DOHH2 (cell line): Measurements from ENCODE around the gene TIMM50.
A peak's percentile ranks its signal among the peaks of the same experiment; 100 is the strongest.

ENCODE experiments used
- H3F3A ChIP-seq: fragments of 200-600 bp; sonication (generic), shearing (Covaris generic); 2 replicates; pipeline ENCODE4 v1.6.0; 2016; ENCODE audit warnings: antibody characterized with exemption, mild to moderate bottlenecking; ENCODE audit not compliant: control insufficient read depth, insufficient read depth
- H3K27ac ChIP-seq: fragments of 200-600 bp; sonication (generic); 2 replicates; pipeline ENCODE4 v1.5.1; 2014; ENCODE audit warnings: low read depth, mild to moderate bottlenecking, low read length, moderate library complexity
- H3K27me3 ChIP-seq: fragments of 200-600 bp; sonication (generic); 2 replicates; pipeline ENCODE4 v1.6.1; 2014; ENCODE audit warnings: mild to moderate bottlenecking, low read length, mixed read lengths; ENCODE audit not compliant: control insufficient read depth
- H3K36me3 ChIP-seq: fragments of 200-600 bp; sonication (generic); 2 replicates; pipeline ENCODE4 v1.6.1; 2014; ENCODE audit warnings: mild to moderate bottlenecking, low read length, moderate library complexity, mixed read lengths; ENCODE audit not compliant: control insufficient read depth
- H3K4me1 ChIP-seq: fragments of 200-600 bp; sonication (generic); 2 replicates; pipeline ENCODE4 v1.6.1; 2014; ENCODE audit warnings: mild to moderate bottlenecking, low read length, mixed read lengths; ENCODE audit not compliant: control insufficient read depth
- H3K4me2 ChIP-seq: fragments of 200-600 bp; sonication (generic); 2 replicates; pipeline ENCODE4 v1.6.0; 2014; ENCODE audit warnings: mild to moderate bottlenecking, low read length, moderate library complexity
- H3K4me3 ChIP-seq: fragments of 200-600 bp; sonication (generic); 2 replicates; pipeline ENCODE4 v1.5.1; 2014; ENCODE audit warnings: mild to moderate bottlenecking, low read length, mixed read lengths
- H3K79me2 ChIP-seq: fragments of 200-600 bp; sonication (generic); 2 replicates; pipeline ENCODE4 v1.6.1; 2014; ENCODE audit warnings: mild to moderate bottlenecking, low read length, mixed read lengths; ENCODE audit not compliant: control insufficient read depth
- H3K9me2 ChIP-seq: fragments of 200-600 bp; sonication (generic); replicated peaks from 2 replicates; pipeline ENCODE4 v1.6.1; 2014; ENCODE audit warnings: mild to moderate bottlenecking, low read length, mixed read lengths; ENCODE audit not compliant: control insufficient read depth
- H3K9me3 ChIP-seq: fragments of 200-600 bp; sonication (generic); 2 replicates; pipeline ENCODE4 v1.6.1; 2014; ENCODE audit warnings: antibody characterized with exemption, low read length, mixed read lengths; ENCODE audit not compliant: control insufficient read depth, insufficient read depth
- H4K20me1 ChIP-seq: fragments of 200-600 bp; sonication (generic); 2 replicates; pipeline ENCODE4 v1.6.0; 2014; ENCODE audit warnings: low read depth, mild to moderate bottlenecking, antibody characterized with exemption, low read length, moderate library complexity; ENCODE audit not compliant: control insufficient read depth, insufficient read depth
- EZH2phosphoT487 ChIP-seq: fragments of 200-600 bp; sonication (generic); IDR thresholded peaks from 2 replicates; pipeline ENCODE4 v1.6.1; 2017; ENCODE audit warnings: borderline replicate concordance, mild to moderate bottlenecking, antibody characterized with exemption, low read length, moderate library complexity, mixed read lengths
- TF ChIP-seq, protein P1 (sequence below): fragments of 200-600 bp; sonication (generic); IDR thresholded peaks from one replicate; pipeline ENCODE4 v1.5.1; 2014; ENCODE audit warnings: antibody characterized with exemption, mild to moderate bottlenecking, low read depth, low read length; ENCODE audit not compliant: poor library complexity, severe bottlenecking

The TIMM50 gene

DNA sequence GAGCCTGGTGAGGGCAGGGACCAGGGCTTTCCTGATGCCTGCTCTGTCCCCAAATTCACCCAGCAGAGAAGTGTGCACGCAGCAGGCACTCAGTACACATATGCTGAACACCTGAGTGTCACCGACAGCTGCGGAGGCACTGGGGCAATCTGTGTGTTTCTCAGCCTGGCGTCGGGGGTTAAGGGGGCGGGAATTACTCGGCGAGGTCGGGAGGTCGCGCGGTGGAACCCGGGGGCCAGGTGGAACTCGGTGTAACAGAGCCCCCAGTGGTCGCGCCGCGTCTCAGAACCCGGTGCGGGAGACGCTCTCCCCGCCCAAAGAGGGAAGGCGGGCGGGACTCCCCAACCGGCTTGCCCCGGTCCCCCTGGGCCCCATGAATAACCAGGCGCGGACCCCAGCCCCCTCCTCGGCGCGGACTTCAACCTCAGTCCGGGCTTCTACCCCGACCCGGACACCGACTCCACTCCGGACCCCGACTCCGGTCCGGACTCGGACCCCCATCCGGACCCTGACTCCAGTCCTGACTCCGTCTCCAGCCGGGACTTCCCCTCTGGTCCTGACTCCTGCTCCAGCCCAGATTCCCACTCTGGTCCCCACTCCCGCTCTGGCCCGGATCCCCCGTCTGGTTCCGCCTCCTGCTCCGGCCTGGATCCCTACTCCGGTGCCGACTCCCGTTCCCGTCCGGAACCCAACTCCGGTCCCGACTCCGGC is 34.4 kb downstream of the TIMM50 start, which contains the start of gene SELENOV:
SELENOV (plus strand) TSS at position 300 of the 711 bp plus-strand sequence; CDS start at position 374, 74 bp downstream.
- peak; percentile 81; the same call in 1 of the 2 replicates for TF ChIP-seq EZH2phosphoT487
- TF ChIP-seq, protein P1, sequence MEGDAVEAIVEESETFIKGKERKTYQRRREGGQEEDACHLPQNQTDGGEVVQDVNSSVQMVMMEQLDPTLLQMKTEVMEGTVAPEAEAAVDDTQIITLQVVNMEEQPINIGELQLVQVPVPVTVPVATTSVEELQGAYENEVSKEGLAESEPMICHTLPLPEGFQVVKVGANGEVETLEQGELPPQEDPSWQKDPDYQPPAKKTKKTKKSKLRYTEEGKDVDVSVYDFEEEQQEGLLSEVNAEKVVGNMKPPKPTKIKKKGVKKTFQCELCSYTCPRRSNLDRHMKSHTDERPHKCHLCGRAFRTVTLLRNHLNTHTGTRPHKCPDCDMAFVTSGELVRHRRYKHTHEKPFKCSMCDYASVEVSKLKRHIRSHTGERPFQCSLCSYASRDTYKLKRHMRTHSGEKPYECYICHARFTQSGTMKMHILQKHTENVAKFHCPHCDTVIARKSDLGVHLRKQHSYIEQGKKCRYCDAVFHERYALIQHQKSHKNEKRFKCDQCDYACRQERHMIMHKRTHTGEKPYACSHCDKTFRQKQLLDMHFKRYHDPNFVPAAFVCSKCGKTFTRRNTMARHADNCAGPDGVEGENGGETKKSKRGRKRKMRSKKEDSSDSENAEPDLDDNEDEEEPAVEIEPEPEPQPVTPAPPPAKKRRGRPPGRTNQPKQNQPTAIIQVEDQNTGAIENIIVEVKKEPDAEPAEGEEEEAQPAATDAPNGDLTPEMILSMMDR = peak; percentile 37
- H3K4me1 ChIP-seq = peaks cover 29% of the 10 kb centered on the region
- peaks cover 37% of the 10 kb centered on the region for H3K27me3 ChIP-seq
- H3K79me2 ChIP-seq = no peaks in the 10 kb centered on the region
- H3F3A ChIP-seq = no peaks in the 10 kb centered on the region
- no peak within 1 kb of the TSS for H3K27ac ChIP-seq
- H3K9me2 ChIP-seq = no peaks in the 10 kb centered on the region
- H3K36me3 ChIP-seq = no peaks in the 10 kb centered on the region
- H3K4me2 ChIP-seq = peak within 1 kb of the TSS; percentile 35
- H3K9me3 ChIP-seq = no peaks in the 10 kb centered on the region
- H3K4me3 ChIP-seq = no peak within 1 kb of the TSS
- no peaks in the 10 kb centered on the region for H4K20me1 ChIP-seq

DNA sequence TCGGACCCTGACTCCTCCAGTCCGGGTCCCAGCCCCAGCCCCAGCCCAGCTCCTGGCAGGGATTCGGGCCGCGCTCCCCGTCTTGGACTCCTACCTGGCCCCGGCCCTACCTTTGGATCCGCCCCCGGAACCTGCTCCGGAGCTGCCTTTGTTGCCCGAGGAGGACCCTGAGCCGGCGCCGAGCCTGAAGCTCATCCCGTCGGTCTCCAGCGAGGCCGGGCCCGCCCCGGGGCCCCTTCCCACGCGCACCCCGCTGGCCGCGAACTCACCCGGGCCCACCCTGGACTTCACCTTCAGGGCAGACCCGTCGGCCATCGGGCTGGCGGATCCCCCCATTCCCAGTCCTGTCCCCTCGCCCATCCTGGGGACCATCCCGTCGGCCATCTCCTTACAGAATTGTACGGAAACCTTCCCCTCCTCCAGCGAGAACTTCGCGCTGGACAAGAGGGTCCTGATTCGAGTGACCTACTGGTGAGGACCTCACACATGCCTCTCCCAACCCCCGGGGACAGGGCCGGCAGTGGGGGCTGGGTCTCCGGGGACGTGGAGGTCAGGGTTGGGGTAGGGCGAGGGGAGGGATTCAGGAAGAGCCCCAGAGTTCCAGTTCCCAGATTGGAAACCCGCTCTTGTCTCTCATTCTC is 35.0 kb downstream of the TIMM50 start:
- Histone ChIP-seq H3K4me3 (no peak overlapping the region), H4K20me1 (no peaks in the 10 kb centered on the region), H3K36me3 (no peaks in the 10 kb centered on the region)

DNA sequence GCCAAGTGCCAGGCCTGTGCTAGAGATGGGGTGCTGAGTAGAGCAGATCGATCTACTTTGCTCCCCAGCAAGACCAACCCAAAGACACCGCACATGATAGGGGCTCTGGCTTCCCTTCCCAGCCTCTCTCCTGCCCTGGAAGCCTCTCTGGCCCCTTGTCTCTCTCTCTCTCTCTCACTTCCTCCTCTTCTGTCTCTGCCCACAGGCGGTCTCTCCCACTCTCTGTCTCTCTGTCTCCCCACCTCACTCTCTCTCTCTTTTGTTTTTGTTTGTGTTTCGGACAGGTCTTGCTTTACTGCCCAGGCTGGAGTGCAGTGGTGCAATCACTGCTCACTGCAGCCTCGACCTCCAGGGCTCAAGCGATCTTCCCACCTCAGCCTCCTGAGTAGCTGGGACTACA is 35.6 kb downstream of the TIMM50 start:
- Histone ChIP-seq H3K4me3 (no peak overlapping the region), H3K27me3 (peaks cover 37% of the 10 kb centered on the region), H3F3A (no peaks in the 10 kb centered on the region), H3K27ac (no peak overlapping the region), H3K9me2 (no peaks in the 10 kb centered on the region), H3K4me2 (peak overlapping the region; percentile 33; the same call in 1 of the 2 replicates), H3K79me2 (no peaks in the 10 kb centered on the region), H3K9me3 (no peaks in the 10 kb centered on the region), H3K4me1 (peaks cover 30% of the 10 kb centered on the region), H3K36me3 (no peaks in the 10 kb centered on the region), H4K20me1 (no peaks in the 10 kb centered on the region)
- no peak for TF ChIP-seq EZH2phosphoT487
- TF ChIP-seq, protein P1 = no peak

More for the DNA sequence above, 35.0 kb downstream of the TIMM50 start:
- peak overlapping the region; percentile 35 for H3K4me2 ChIP-seq
- no peaks in the 10 kb centered on the region for H3K9me2 ChIP-seq
- no peaks in the 10 kb centered on the region for H3K9me3 ChIP-seq
- H3K4me1 ChIP-seq = peaks cover 30% of the 10 kb centered on the region
- H3K79me2 ChIP-seq = no peaks in the 10 kb centered on the region
- no peak overlapping the region for H3K27ac ChIP-seq
- H3F3A ChIP-seq = no peaks in the 10 kb centered on the region
- no peak for TF ChIP-seq EZH2phosphoT487
- TF ChIP-seq, protein P1 = no peak
- peaks cover 37% of the 10 kb centered on the region for H3K27me3 ChIP-seq
